Stimulated activated CD4-positive, alpha-beta T cell treated with anti-CD3 and anti-CD28 coated beads, TNF-alpha, amount 100 ng/mL, for 48 hours (primary cell): ENCODE data around the gene RER1.

Experiments used
- DNase-seq, 3 donors: peaks; one replicate each; pipeline ENCODE4 v3.0.0-alpha.2; 2020; ENCODE audit warnings: low read depth in 3 of 3

The RER1 gene

DNA sequence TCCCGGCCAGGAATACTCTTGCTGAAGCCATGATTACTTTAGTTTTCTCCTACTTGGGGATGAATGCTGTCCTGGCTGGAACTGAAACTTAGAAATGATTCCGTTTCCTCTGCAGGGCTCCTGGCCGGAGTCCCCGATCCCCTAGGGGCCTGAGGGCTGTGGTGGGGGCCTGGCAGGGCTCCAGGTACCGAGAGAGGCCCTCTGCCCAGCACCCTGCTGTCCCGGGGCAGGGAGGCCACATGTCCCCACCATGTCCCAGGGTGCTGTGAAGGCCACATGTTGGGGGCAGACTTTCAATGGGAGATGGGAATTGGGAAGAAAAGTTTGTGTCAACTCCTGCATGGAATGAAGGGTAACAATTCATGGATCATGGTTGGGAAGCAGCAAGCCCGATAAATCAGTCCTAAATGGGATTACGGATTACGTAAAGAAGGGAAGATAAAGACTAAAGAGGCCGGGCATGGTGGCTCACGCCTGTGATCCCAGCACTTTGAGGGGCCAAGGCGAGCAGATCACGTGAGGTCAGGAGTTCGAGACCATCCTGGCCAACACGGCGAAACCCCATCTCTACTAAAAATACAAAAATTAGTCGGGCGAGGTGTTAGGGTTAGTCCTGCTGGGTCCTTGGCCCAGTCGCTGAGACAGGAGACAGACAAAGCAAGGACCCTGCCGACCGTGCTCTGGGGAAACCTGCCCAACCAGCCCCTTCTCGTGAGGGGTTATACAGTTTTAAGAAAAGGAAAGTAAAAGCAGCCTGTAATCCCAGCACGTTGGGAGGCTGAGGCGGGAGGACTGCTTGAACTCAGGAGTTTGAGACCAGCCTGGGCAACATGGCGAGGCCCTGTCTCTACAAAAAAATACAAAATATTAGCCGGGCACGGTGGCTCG lies 37.8 kb upstream of the RER1 start:
- DNase-seq: no peak

DNA sequence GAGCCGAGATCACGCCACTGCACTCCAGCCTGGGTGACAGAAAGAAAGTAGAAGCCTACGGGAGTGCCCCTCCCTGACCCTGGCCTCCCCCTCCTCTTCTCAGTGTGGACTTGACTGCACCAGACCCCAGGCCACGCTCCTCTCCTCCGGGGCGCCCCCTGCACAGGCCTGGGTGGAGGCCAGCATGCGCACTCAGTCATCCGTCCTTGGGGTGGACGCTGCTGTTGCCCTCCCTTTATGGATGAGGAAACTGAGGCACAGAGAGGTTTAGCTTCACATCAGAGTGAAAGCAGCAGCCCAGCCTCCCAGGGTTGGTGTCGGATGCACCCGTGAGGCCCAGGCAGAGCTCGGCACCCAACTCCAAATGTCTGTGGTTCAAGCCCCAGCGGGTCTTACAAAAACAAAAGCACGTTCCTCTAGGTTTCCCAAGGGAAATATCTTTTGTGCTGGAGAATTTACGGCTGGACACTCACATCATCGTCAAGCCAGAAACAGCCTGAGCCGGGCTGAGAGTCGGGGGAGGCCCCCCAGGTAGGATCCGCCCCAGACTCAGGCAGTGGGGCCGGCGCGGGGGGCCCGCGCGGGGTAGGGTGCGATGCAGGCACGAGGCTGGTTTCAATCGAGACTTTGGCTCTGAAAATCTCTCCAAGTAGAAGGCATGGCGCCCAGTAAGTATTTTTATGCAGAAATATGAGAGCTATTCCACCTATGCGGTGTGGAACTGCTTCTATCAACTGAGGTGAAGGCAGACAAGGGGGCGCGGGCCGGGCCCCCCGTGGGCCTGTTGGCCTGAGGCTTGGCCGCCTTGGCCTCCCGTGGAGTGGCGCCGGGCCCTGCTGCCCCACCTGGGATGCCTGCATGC lies 36.9 kb upstream of the RER1 start:
- DNase-seq: no peak

DNA sequence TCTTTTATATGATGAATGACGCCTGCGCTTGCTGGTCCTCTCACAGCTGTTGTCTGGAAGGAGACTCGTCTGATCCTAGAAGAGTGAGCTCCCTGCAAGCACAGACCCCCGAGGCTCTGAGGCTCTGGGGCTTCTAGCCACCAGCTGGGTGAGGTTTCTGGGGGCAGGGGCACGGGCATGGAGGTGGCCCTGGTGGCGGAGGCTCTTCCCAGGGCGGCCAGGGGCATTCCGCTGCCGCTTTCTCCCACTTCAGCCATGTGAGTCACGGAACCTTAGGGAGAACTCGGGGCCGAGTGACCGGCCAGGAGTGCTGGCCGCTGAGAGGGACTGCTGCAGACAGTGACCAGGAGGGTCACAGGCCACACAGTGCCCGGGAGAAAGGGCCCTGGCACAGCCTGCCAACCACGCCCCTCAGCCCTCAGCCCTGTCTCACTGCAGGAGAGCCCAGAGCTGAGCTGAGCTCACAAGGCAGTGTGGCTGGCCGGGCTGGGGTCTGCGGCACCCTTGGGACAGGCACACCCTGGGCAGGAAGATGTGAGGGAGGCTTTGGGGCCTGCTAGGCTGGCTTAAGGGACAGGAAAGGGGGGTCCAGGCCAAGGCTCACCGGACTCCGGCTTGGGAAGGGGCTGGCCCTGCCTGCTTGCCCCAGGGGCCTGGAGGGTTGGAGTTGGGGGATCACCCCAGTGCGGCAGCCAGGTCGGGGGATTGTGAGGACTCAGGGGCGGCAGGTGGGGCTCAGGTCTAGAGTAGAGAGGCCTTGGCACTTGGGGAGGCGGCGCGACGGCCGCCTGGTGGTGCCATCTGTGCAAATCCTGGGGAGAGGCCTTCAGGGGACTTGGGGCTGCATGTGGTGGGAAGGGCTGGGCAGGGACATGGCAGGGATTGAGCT lies 36.0 kb upstream of the RER1 start:
- DNase-seq: no peak

DNA sequence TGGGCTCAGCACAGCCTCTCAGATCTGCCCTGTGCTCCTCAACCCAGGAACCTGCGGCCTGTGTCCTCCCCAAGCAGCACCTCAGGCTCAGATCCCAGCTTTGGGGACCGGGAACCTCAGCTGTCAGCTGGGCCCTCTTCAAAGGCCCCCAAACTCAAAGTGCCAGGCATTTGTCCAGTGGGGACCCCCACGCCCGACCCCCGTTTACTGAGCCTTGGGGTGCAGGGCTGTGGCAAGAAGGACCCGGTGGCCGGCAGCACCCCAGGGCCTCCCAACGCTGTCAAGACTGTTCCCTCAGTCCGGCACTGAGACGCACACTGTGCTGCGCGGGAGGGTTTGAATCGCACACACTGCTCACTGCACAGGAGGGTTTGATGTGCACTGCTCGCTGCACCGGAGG lies 35.2 kb upstream of the RER1 start:
- DNase-seq: no peak

DNA sequence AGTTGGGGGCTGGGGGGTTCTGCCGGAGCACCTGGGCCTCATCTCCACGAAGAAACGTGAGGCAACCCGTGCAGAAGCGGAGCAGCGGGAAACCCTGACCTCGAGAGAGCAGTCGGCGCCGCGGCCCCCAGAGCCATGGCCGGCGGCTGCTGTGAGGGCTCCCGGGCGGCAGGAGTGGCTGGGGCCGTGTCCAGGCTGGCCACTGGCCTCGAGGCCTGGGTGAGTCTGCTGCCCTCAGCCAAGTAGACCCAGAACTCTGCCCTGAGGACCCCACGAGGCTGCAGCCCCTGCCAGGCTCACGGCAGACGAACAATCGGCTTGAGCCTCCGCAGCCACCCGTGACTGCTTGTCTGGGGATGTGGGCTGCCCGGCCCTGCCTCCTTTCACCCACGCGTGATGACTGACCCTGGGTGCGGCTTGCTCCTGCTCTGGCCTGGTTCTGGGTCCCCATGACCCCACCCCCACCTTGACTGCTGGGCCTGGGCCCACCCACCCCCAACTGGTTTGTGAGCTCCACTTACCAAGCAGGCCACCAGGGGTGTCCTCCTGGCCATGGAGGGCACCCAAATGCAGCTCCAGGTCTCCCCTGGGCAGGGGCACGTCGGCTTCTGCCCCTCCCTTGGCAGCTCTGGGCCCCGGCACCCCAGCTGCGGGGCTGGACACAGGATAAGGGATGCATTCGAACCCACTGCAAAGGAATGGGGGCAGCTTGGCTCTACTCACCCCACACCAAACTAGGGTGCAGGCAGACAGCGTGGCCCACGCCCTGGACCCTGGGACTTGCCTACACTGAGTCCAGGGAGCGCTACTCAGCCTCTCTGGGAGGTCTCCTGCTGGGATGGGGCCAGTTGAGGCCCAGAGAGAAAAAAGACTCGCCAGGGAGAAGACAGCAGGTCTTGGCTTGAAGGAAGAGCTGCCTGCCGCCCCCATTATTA lies 34.5 kb upstream of the RER1 start:
- DNase-seq: no peak

DNA sequence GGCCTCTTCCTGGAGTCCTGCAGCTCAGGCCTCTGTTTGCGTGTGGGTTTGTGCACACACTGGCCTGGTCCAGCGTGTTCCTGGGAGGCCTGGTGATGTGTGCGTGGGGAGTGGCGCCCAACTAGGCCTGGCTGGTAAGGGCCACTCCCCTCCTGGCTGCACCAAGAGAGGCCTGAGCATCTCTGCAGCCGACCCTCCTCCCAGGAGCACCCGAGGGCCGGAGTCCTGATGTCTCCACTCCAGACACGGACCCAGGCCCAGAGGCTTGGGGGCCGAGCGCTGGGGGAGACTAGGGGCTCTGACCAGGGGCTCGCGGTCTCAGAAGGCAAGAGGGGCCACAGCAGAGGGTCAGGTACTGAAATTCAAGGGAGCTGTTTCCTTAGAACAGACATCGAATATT lies 33.6 kb upstream of the RER1 start:
- no peak for DNase-seq

DNA sequence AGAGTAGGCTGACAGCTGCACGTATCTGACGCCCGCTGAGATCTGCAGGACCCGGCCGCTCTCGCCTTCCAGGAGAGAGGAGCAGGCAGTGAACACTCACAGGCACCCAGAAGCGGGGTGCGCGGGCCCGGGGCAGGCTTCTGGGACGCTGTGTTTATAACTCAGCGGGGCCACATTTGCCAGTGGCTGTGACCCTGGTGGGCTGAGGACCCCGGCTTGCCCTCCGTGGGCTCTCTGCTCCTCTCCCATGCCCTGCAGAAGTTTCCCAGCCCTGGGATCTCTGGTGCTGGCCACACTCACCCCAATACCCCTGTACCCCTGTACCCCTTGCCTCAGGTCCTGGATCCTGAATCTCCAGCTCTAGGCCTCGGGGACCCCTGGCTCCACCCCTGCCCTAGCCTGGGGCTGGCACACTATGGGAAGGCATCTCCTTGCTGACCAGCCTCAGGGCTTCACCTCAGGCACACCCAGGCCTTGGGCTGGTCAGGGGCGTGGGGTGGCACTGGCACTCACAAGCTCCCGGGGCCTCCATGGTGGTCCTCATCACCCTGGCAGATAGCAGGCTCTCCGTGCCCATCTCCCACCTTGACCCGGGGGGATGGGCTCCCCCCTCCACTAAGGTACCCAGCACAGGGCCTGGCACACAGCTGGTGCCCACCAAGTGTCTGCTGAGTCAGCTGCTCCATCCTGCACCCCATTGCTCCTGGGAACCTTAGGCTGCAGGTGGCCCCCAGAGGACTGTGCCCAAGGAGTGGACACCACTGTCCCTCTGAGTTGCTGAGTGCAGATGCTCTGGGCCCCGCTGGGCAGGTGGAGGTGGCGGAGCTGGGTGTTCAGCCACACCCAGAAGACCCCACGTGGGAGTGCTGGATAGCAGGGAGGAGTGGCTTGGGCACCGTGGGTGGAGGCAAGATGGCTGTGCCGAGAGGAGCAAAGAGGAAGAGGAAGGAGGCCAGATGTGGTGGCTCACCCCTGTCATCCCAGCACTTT lies 32.7 kb upstream of the RER1 start:
- no peak for DNase-seq

DNA sequence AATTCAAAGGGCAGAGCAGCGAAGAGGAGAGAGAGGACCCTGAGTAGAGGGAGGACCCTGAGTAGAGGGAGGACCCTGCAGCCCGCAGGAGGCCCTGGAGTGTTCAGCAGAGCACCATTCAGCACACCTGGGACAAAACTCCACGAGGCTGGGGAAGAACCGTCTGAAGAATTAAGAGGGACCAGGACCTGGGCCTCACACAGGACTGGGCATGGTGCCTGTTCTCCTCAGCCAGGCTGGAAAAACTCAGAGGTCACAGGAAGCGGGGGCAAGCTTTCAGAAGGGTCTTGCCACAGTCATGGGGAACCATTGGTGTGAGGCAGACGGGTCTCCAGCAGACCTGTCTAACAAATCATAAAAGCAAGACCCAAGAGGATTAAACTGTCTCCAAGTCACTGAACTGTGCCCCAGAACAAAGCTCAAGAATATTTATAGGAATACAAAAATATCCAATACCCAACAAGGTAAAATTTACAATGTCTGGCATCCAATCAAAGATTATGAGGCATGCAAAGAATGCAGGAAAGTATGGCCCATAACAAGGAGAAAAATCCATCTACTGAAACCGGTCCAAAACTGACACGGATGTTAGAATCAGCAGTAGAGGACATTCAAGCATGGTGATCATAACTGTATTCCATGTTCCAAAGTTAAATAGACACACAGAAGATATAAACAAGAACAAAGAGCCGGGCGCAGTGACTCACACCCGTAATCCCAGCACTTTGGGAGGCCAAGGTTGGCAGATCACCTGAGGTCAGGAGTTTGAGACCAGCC lies 30.9 kb upstream of the RER1 start:
- DNase-seq: no peak

DNA sequence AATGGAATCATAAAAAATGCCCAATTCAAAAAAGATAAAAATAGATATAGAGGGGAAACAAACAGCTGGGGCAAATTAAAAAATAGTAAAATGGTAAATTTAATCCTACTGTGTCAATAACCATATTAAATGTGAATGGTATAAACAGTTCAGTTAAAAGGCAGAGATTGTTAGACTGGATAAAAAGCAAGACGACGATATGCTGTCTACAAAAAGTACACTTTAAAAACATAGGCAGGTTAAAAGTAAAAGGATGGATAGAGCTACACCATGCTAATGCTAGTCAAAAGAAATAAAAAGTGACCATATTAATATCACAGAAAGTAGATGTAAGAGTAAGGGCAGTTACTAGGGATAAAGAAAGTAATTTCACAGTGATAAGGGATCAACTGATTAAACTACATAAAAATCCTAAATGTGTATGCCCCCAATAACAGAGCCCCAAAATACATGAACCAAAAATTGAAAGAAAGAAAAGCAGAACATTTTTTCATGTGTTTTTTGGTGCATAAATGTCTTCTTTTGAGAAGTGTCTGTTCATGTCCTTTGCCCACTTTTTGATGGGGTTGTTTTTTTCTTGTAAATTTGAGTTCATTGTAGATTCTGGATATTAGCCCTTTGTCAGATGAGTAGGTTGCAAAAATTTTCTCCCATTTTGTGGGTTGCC lies 27.7 kb upstream of the RER1 start:
- no peak for DNase-seq

DNA sequence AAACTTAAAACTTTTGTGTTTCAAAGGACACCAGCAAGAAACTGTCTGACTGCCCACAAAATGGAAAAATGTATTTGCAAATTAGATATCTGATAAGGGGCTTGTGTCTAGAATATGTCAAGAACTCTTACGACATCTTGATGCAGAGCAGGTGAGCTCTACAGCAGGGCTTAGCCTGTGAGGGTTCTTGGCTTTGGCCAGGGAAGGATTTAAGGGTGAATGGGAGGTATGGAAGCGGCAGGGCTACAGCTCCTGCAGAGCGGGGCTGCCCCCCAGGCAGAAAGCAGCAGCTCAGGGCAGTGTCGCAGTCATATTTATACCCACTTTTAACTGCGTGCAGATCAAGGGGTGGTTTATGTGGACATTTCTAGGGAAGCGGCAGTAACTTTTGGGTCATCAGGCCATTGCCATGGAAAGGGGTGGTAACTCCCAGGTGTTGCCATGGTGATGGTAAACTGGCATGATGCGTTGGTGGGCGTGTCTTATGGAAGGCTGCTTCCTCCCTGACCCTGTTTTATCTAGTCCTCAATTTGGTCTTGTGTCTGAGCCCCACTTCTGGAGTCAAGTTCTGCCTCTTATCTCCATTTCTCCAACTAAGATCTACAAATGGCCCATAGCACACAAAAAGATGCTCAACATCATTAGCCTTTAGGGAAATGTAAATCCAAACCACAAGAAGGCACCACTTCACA lies 23.4 kb upstream of the RER1 start:
- no peak for DNase-seq

DNA sequence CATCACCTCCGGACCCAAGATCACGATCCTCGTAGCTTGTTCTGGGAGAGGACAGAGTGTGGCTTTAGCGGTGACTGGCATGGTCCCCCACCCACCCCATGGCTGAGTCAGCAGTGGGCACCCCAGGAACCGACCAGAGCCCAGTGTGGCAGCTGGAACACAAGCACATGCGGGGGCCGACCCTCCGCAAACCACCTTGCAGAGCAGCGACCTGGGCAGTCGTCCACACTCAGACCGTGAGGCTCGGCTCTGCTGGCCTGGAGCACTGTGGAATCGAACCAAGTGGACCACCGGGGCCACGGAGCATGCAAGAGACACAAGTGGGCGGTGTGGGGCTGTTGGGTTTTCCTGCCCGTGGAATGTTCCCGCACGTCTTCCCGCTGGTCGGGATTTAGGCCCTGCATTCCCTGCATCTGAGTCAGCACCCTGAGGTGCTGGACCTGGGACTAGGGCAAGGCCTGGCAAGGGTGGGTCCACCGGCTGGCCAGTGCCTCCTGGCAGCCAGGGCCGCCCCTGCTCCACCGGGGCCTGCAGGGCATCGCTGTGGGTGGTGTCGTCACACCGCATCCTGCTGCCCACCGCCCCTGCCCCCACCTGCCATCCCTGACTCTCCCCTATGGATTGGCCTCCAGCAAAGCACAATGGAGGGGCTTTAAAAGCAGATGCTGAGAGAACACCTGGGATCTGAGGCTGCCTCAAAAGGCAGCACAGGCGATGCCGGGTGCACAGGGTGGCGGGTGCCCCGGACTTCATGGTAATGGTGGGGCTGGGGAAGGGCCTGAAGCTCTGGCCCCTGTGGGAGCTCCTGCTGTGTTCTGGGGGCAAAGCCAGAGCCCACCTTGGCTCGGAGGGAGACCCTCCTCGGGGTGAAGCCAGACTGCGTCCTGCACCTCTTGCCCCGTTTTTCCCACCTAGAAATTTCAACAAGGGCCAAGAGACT lies 18.8 kb upstream of the RER1 start:
- no peak for DNase-seq

DNA sequence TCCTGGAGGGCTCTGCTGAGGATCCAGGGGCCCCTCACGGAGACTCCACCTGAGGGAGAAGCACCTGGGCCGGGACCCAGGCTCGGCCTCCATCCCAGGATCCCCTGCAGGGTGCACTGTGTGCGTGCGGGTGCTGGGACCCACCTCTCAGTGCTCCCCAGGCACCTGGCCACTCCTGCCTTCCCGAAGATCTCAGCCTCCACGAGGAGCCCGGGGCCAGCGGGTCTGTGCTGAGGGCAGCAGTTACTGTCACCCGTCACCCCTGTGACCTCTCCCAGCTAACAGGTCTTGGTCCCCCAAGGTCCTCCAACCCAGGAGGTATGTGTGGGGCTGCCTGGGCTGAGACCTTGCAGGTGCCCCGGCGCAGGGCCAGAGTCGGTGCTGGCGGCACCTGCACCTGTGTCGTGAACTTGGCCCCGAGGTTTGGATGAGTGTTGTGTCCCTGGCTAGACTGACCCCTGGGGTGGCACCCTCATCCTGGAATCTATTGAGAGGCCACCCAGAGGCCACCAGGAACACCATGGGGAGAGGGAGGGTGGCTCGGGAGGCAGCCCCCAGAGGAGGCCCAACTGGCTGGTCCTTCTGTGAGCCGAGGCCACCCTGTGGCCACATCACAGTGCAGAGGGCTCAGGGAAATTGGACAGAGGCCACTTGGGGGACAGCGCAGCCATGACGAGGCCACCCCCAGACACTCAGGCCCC lies 17.9 kb upstream of the RER1 start:
- no peak for DNase-seq

DNA sequence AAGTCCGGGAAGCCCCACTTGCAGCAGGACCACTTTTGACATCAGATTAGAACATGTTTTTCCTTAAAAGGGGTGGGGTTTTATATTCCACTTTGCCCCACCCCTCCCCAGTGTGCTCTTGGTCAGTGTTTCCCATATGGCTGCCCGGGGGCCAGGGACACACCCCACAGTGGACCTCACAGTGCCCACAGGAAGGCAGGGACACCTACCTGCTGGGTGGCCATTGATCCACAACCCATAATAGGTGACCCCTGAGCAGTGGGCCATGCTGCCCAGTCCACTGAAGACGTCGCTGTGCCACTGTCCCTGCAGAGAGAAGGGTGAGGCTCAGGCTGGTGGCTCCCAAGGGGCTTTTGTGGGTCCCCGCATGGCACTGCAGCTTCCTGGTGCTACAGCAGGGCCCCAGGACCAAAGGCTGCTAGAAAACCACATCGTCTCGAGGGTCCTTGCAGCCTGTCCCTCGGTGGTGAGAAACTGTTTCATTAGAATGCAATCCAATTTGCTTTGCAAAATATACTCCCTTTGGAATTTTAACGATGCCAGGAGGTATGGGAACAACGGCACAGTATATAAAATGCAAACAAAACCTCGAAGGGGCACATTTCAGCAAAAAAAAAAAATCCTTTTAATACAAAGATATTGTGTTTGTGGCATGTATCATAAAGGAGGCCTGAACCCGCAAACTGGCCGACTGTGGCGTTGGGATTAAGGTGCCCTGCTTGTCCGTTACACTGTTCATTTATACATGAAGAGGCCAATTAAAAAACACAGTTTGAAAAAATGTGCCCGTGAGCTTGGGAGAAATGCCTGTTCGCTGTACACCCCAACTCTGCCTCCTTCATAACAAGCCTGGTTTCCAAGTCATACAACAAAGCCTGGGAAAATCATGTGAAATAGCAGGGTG lies 17.1 kb upstream of the RER1 start:
- no peak for DNase-seq

DNA sequence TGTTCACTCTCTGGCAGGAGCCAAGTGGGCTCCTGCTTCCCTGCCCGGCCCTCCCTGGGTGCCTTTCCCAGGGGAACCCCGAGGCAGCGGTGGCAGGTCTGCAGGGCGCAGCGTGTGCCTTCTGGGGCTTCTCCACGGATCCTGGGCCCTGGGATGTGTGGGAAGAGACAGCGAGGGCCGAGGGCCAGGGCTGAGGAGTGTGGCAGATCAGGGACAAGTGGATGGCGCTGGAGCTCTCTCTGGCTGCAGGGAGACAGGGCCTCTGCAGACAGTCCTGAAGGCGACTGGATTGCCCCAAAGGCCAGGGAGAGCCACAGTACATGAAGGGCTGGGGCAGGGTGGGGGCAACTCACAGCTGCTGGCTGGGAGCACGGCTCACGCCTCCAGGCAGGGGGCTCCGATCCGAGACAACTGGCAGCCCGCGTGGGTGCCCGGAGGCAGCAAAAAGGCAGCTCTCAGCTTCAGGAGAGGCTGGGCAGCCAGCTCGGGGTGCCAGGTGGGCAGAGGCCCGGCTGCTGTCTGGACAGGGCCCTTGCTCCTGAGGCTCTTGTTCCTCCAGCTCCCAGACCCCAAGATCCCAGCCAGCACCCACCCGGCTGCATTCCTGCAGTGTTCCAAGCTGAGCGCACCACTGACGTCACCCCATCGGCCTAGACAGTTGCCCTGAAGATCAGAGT lies 16.3 kb upstream of the RER1 start:
- DNase-seq: no peak
